H9 (cell line): Measurements from ENCODE around the gene ATP6AP1. TPM values are rescaled to one million over a fixed set of nuclear protein-coding genes. Genes with fewer than 3 reads are reported as not detected.

Experiments
- DNase-seq: peaks from one replicate; pipeline ENCODE4 v3.0.0-alpha.2; 2017
- H2AFZ ChIP-seq: one replicate; pipeline ENCODE4 v1.6.1; 2013; ENCODE audit warnings: mild to moderate bottlenecking, low read length, control low read depth, moderate library complexity
- H2AK5ac ChIP-seq: 2 replicates; pipeline ENCODE4 v1.6.1; 2013; ENCODE audit warnings: low read length, control low read depth, mixed read lengths; ENCODE audit not compliant: insufficient read length
- H2BK120ac ChIP-seq: one replicate; pipeline ENCODE4 v1.6.1; 2013; ENCODE audit warnings: low read depth, mild to moderate bottlenecking, low read length, control low read depth, inconsistent platforms; ENCODE audit not compliant: poor library complexity, severe bottlenecking
- H2BK12ac ChIP-seq: 2 replicates; pipeline ENCODE4 v1.6.1; 2013; ENCODE audit warnings: low read length, control low read depth, mixed read lengths, low read depth; ENCODE audit not compliant: insufficient read length
- H2BK15ac ChIP-seq: 2 replicates; pipeline ENCODE4 v1.6.1; 2013; ENCODE audit warnings: low read depth, low read length, control low read depth
- H2BK20ac ChIP-seq: one replicate; pipeline ENCODE4 v1.6.1; 2013; ENCODE audit warnings: low read depth, mild to moderate bottlenecking, low read length, control low read depth, inconsistent platforms; ENCODE audit not compliant: poor library complexity, severe bottlenecking
- H2BK5ac ChIP-seq: 2 replicates; pipeline ENCODE4 v1.6.1; 2013; ENCODE audit warnings: low read length, control low read depth, mixed read lengths; ENCODE audit not compliant: insufficient read length
- H3K14ac ChIP-seq: 2 replicates; pipeline ENCODE4 v1.6.1; 2013; ENCODE audit warnings: low read length, control low read depth; ENCODE audit not compliant: insufficient read depth
- H3K18ac ChIP-seq: 2 replicates; pipeline ENCODE4 v1.6.1; 2013; ENCODE audit warnings: low read depth, mild to moderate bottlenecking, mixed read lengths, low read length, control low read depth; ENCODE audit not compliant: insufficient read length
- H3K23ac ChIP-seq: 2 replicates; pipeline ENCODE4 v1.6.1; 2013; ENCODE audit warnings: low read length, control low read depth, mixed read lengths, low read depth; ENCODE audit not compliant: insufficient read length
- H3K23me2 ChIP-seq: 2 replicates; pipeline ENCODE4 v1.6.1; 2013; ENCODE audit warnings: low read depth, mild to moderate bottlenecking, mixed read lengths, low read length, control low read depth; ENCODE audit not compliant: insufficient read length, poor library complexity, severe bottlenecking
- H3K27ac ChIP-seq: 2 replicates; pipeline ENCODE4 v1.5.1; 2013; ENCODE audit warnings: low read length, control low read depth, mixed read lengths, low read depth; ENCODE audit not compliant: insufficient read length
- H3K27me3 ChIP-seq: 2 replicates; pipeline ENCODE4 v1.6.1; 2013; ENCODE audit warnings: low read length, control low read depth, inconsistent platforms; ENCODE audit not compliant: insufficient read depth
- H3K4ac ChIP-seq: 2 replicates; pipeline ENCODE4 v1.6.1; 2013; ENCODE audit warnings: low read depth, mild to moderate bottlenecking, control low read depth, inconsistent platforms, low read length, moderate library complexity
- H3K4me1 ChIP-seq: 2 replicates; pipeline ENCODE4 v1.6.1; 2013; ENCODE audit warnings: low read length, control low read depth, inconsistent platforms; ENCODE audit not compliant: insufficient read depth
- H3K4me2 ChIP-seq: 2 replicates; pipeline ENCODE4 v1.6.1; 2013; ENCODE audit warnings: low read length, control low read depth, mixed read lengths; ENCODE audit not compliant: insufficient read length, insufficient read depth
- H3K56ac ChIP-seq: 2 replicates; pipeline ENCODE4 v1.6.1; 2013; ENCODE audit warnings: low read depth, mild to moderate bottlenecking, mixed read lengths, low read length, control low read depth; ENCODE audit not compliant: insufficient read length
- H3K79me1 ChIP-seq: 2 replicates; pipeline ENCODE4 v1.6.1; 2013; ENCODE audit warnings: low read depth, mild to moderate bottlenecking, moderate library complexity, low read length, control low read depth, inconsistent platforms; ENCODE audit not compliant: insufficient read depth, poor library complexity, severe bottlenecking
- H3K79me2 ChIP-seq: 2 replicates; pipeline ENCODE4 v1.6.1; 2013; ENCODE audit warnings: low read length, control low read depth, inconsistent platforms; ENCODE audit not compliant: insufficient read depth
- H3K9ac ChIP-seq: 2 replicates; pipeline ENCODE4 v1.6.1; 2013; ENCODE audit warnings: low read length, control low read depth, mixed read lengths; ENCODE audit not compliant: insufficient read length; ENCODE audit errors: extremely low read depth
- H3K9me3 ChIP-seq: one replicate; pipeline ENCODE4 v1.6.1; 2013; ENCODE audit warnings: low read depth, low read length, inconsistent platforms; ENCODE audit not compliant: control insufficient read depth
- H3T11ph ChIP-seq: one replicate; pipeline ENCODE4 v1.6.1; 2013; ENCODE audit warnings: mild to moderate bottlenecking, low read length, control low read depth, inconsistent platforms
- H4K20me1 ChIP-seq: one replicate; pipeline ENCODE4 v1.6.1; 2013; ENCODE audit not compliant: control insufficient read depth, insufficient read length, insufficient read depth
- H4K5ac ChIP-seq: 2 replicates; pipeline ENCODE4 v1.6.1; 2013; ENCODE audit warnings: low read depth, mild to moderate bottlenecking, mixed read lengths, low read length, control low read depth; ENCODE audit not compliant: insufficient read length
- H4K8ac ChIP-seq: replicated peaks from 2 replicates; pipeline ENCODE4 v1.6.1; 2013; ENCODE audit warnings: low read length, control low read depth, mixed read lengths, low read depth; ENCODE audit not compliant: insufficient read length
- H4K91ac ChIP-seq: 2 replicates; pipeline ENCODE4 v1.6.1; 2013; ENCODE audit warnings: low read depth, mild to moderate bottlenecking, moderate library complexity, mixed read lengths, low read length, control low read depth; ENCODE audit not compliant: insufficient read length
- H3K27ac Mint-ChIP-seq, 3 experiments: 2 replicates in 2 of 3; 3 replicates in 1 of 3; pipeline ENCODE4 v1.8.0; 2020 to 2021; ENCODE audit warnings: mixed read lengths in 3 of 3, mild to moderate bottlenecking in 1 of 3, moderate library complexity in 1 of 3
- H3K27me3 Mint-ChIP-seq: 2 replicates; pipeline ENCODE4 v1.8.0; 2021; ENCODE audit warnings: low read depth, mild to moderate bottlenecking, moderate library complexity, mixed read lengths
- H3K36me3 Mint-ChIP-seq, 3 experiments: 2 replicates in 2 of 3; 3 replicates in 1 of 3; pipeline ENCODE4 v1.8.0; 2020 to 2021; ENCODE audit warnings: low read depth in 3 of 3, mixed read lengths in 3 of 3; ENCODE audit not compliant: insufficient read depth in 1 of 3
- H3K4me1 Mint-ChIP-seq, 2 experiments: 2 replicates each; pipeline ENCODE4 v1.8.0; 2020; ENCODE audit warnings: mixed read lengths in 2 of 2
- H3K4me3 Mint-ChIP-seq, 2 experiments: 2 replicates in 1 of 2; 3 replicates in 1 of 2; pipeline ENCODE4 v1.8.0; 2020 to 2021; ENCODE audit warnings: mild to moderate bottlenecking in 2 of 2, mixed read lengths in 2 of 2, moderate library complexity in 1 of 2
- H3K9me3 Mint-ChIP-seq, 2 experiments: 2 replicates in 1 of 2; 3 replicates in 1 of 2; pipeline ENCODE4 v1.8.0; 2020; ENCODE audit warnings: mild to moderate bottlenecking in 2 of 2, mixed read lengths in 2 of 2, moderate library complexity in 1 of 2
- CTCF ChIP-seq: fragments of 200-600 bp; sonication (generic); conservative IDR thresholded peaks from 3 replicates; pipeline ENCODE4 v1.8.0; 2021; ENCODE audit warnings: antibody characterized with exemption, mild to moderate bottlenecking
- WGBS: extraction: QIAGEN DNeasy Blood & Tissue Kit; methylation state at CpG from one replicate; pipeline ENCODE4 v1.1.7; 2013; ENCODE audit warnings: missing lambda C conversion rate, low lambda C conversion rate, mixed read lengths; ENCODE audit not compliant: insufficient read length; ENCODE audit errors: extremely low coverage; 5-methylcytosine and 5-hydroxymethylcytosine counted together
- total RNA-seq: library from RNA; stranded (reverse); gene quantifications from 2 replicates; pipeline ENCODE4 v1.2.1, GENCODE V29; 2021

The ATP6AP1 gene
- total RNA-seq, 1 experiment from 2014 or later: 45.6 TPM

- H3K27me3 Mint-ChIP-seq: peaks cover 2% of the 10 kb centered on the region; the same call in 1 of the 2 replicates
- H3K4me2 ChIP-seq: peak overlapping the region; percentile 77
- no peaks in the 10 kb centered on the region for H4K20me1 ChIP-seq
- peak overlapping the region; percentile 96 to 100 (median 97); a peak in 6 of 7 replicates for H3K27ac Mint-ChIP-seq
- H3K18ac ChIP-seq: no peak overlapping the region
- no peak overlapping the region for H2BK120ac ChIP-seq
- TF ChIP-seq CTCF: no peak
- H2BK15ac ChIP-seq: no peak overlapping the region
- peak overlapping the region; percentile 0 for H3K27ac ChIP-seq
- no peaks in the 10 kb centered on the region for H3K27me3 ChIP-seq
- no peak overlapping the region for H2AK5ac ChIP-seq
- H3K9ac ChIP-seq: no peak overlapping the region
- no peak overlapping the region for H3K4ac ChIP-seq
- no peak overlapping the region for H2BK20ac ChIP-seq
- peaks cover 15 to 29% (median 22%) of the 10 kb centered on the region in 3 experiments for H3K36me3 Mint-ChIP-seq
- no peak overlapping the region for H3K23ac ChIP-seq
- H3K56ac ChIP-seq: no peak overlapping the region
- H2BK5ac ChIP-seq: no peak overlapping the region
- DNase-seq: no peak
- no peak overlapping the region for H4K91ac ChIP-seq
- H3K4me1 Mint-ChIP-seq: peaks cover 17 to 42% of the 10 kb centered on the region in 2 experiments
- no CpG with 5 or more reads among the region's 14 CpGs for WGBS
- peaks cover 9% of the 10 kb centered on the region for H3K23me2 ChIP-seq
- peak overlapping the region; percentile 79 to 89 for H3K4me3 Mint-ChIP-seq
- H3T11ph ChIP-seq: no peak overlapping the region
- H3K9me3 Mint-ChIP-seq: peaks cover 48 to 55% of the 10 kb centered on the region in 2 experiments
- H2AFZ ChIP-seq: no peak overlapping the region
- H3K79me2 ChIP-seq: no peaks in the 10 kb centered on the region; the same call in 1 of the 2 replicates
- H3K9me3 ChIP-seq: peaks cover 14% of the 10 kb centered on the region
- no peaks in the 10 kb centered on the region for H3K79me1 ChIP-seq
- no peak overlapping the region for H4K8ac ChIP-seq
- no peak overlapping the region for H3K14ac ChIP-seq
- no peak overlapping the region for H2BK12ac ChIP-seq
- no peak overlapping the region for H4K5ac ChIP-seq
- H3K4me1 ChIP-seq: no peaks in the 10 kb centered on the region; the same call in 1 of the 2 replicates
Measured at GRCh38 chrX:154380787-154381186, 47.7 kb upstream of the ATP6AP1 start.
